Esophagus muscularis mucosa (tissue), 4 donors: ENCODE data around the gene WDCP.
"Not testable (repeated sequence)": the region's sequence is repeated elsewhere in the genome, so short reads cannot be mapped to it uniquely, and the experiment has no call there.

Source experiments
- CTCF ChIP-seq, 3 experiments: fragments of 200-600 bp in 2 of 3; fragments of 450-650 bp in 1 of 3; sonication (generic) in 2 of 3; IDR thresholded peaks; one replicate each; pipeline ENCODE4 v1.5.1; 2017 to 2019; ENCODE audit warnings: antibody characterized with exemption in 3 of 3, mild to moderate bottlenecking in 2 of 3, moderate library complexity in 1 of 3
- EP300 ChIP-seq: sonication (generic); formaldehyde crosslinking; IDR thresholded peaks from one replicate; pipeline ENCODE4 v1.6.1; 2017; ENCODE audit warnings: antibody characterized with exemption
- POLR2A ChIP-seq: fragments of 450-650 bp; IDR thresholded peaks from one replicate; pipeline ENCODE4 v1.6.1; 2017; ENCODE audit warnings: antibody characterized with exemption, moderate library complexity, mild to moderate bottlenecking, low read depth
- POLR2AphosphoS5 ChIP-seq, 2 donors: sonication (generic); formaldehyde crosslinking; IDR thresholded peaks; one replicate each; pipeline ENCODE4 v1.6.1; 2017; ENCODE audit warnings: antibody characterized with exemption in 2 of 2

GRCh38 chr2:24043133-24043532, 4.1 kb downstream of the WDCP start:
- not testable (repeated sequence) for TF ChIP-seq POLR2A; CTCF (IDR thresholded peaks at IDR 0.05); POLR2AphosphoS5 (IDR thresholded peaks at IDR 0.05); EP300
